ENCODE results near the gene SPP1.

DNA sequence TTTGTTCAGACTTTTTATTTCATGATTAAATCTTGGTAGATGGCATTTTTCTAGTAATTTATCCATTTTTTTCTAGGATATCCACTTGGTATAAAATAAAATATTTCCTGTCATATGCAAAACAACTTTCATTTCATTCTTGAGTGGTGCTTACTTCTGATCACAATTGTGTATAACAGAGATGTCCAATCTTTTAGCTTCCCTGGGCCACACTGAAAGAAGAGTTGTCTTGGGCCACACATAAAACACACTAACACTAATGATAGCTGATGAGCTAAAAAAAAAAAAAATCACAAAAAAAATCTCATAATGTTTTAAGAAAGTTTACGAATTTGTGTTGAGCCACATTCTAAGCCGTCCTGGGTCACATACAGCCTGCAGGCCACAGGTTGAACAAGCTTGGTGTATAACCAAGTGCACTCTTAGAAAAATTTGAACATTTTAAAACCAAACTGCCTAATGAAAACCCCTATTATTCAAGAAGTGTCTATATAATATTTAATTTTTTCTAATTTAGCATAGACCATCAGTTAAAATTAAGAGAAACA is 41.3 kb upstream of the SPP1 start:
- TF ChIP-seq, protein P1, sequence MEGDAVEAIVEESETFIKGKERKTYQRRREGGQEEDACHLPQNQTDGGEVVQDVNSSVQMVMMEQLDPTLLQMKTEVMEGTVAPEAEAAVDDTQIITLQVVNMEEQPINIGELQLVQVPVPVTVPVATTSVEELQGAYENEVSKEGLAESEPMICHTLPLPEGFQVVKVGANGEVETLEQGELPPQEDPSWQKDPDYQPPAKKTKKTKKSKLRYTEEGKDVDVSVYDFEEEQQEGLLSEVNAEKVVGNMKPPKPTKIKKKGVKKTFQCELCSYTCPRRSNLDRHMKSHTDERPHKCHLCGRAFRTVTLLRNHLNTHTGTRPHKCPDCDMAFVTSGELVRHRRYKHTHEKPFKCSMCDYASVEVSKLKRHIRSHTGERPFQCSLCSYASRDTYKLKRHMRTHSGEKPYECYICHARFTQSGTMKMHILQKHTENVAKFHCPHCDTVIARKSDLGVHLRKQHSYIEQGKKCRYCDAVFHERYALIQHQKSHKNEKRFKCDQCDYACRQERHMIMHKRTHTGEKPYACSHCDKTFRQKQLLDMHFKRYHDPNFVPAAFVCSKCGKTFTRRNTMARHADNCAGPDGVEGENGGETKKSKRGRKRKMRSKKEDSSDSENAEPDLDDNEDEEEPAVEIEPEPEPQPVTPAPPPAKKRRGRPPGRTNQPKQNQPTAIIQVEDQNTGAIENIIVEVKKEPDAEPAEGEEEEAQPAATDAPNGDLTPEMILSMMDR (IDR thresholded peaks at IDR 0.05): no peak
- no peak for TF ChIP-seq POLR2A (IDR thresholded peaks at IDR 0.05)

Data from thyroid gland (tissue), 4 donors.